Prostate gland (tissue), 2 donors: ENCODE results near the gene C19orf33. TPM values are rescaled to one million over a fixed set of nuclear protein-coding genes. Genes with fewer than 3 reads are reported as not detected.

ENCODE experiments used
- DNase-seq: peaks from one replicate; pipeline ENCODE4 v3.0.0-alpha.2; 2019; ENCODE audit warnings: low spot score
- H3K27ac ChIP-seq, 2 donors: fragments of 200-600 bp; sonication (generic); 2 replicates each; pipeline ENCODE4 v1.5.1; 2017 to 2019
- H3K27me3 ChIP-seq: fragments of 200-600 bp; sonication (generic); replicated peaks from 2 replicates; pipeline ENCODE4 v1.5.1; 2019; ENCODE audit not compliant: insufficient read depth
- H3K36me3 ChIP-seq, 2 donors: fragments of 200-600 bp; sonication (generic); 1 replicate in 1 of 2; 2 replicates in 1 of 2; pipeline versions ENCODE4 v1.5.1 to v1.8.1; 2017 to 2019
- H3K4me1 ChIP-seq: fragments of 200-600 bp; sonication (generic); replicated peaks from 2 replicates; pipeline ENCODE4 v1.5.1; 2019
- H3K4me3 ChIP-seq, 2 donors: fragments of 200-600 bp; sonication (generic); 2 replicates each; pipeline ENCODE4 v1.5.1; 2017 to 2019
- H3K9me3 ChIP-seq: fragments of 200-600 bp; sonication (generic); 2 replicates; pipeline ENCODE4 v1.5.1; 2017
- CTCF ChIP-seq, 4 experiments: fragments of 200-600 bp in 2 of 4; fragments of 450-650 bp in 2 of 4; sonication (generic) in 2 of 4; IDR thresholded peaks; 1 replicate in 3 of 4; 2 replicates in 1 of 4; pipeline ENCODE4 v1.5.1; 2016 to 2019; ENCODE audit warnings: antibody characterized with exemption in 4 of 4, mild to moderate bottlenecking in 2 of 4, moderate library complexity in 2 of 4
- POLR2A ChIP-seq: fragments of 450-650 bp; IDR thresholded peaks from one replicate; pipeline ENCODE4 v1.6.1; 2016; ENCODE audit warnings: antibody characterized with exemption, mild to moderate bottlenecking
- POLR2AphosphoS5 ChIP-seq: sonication (generic); formaldehyde crosslinking; IDR thresholded peaks from one replicate; pipeline ENCODE4 v1.6.1; 2017; ENCODE audit warnings: antibody characterized with exemption
- WGBS: methylation state at CpG from one replicate; pipeline ENCODE4 v1.1.5; 2018; 5-methylcytosine and 5-hydroxymethylcytosine counted together
- intact Hi-C: fragments of 100-400 bp; cut with DNase I; formaldehyde crosslinking; loops from one replicate; pipeline ENCODE4 v1.14.2; 2022
- total RNA-seq, 2 donors: library from RNA; depleted of rRNA; stranded (reverse); fragments of >200 nt; gene quantifications; one replicate each; pipeline ENCODE4 v1.1.0, GENCODE V29; 2016

Gene C19orf33
- total RNA-seq, 2 donors from 2014 or later = 9.7 to 15.5 TPM

- Histone ChIP-seq H3K4me3 (no peak overlapping the region), H3K4me1 (peaks cover 21% of the 10 kb centered on the region), H3K27me3 (no peaks in the 10 kb centered on the region), H3K27ac (no peak overlapping the region), H3K36me3 (no peaks in the 10 kb centered on the region), H3K9me3 (no peaks in the 10 kb centered on the region)
- 72% methylated on average over 7 of the region's 7 CpGs for WGBS
- no peak for TF ChIP-seq CTCF (IDR thresholded peaks at IDR 0.05)
- no peak for TF ChIP-seq POLR2AphosphoS5
- TF ChIP-seq POLR2A = no peak
- intact Hi-C loops = no loop called here
- no peak for DNase-seq
Measured at GRCh38 chr19:38281811-38282566, 22.1 kb upstream of the C19orf33 start.

- H3K27ac ChIP-seq = no peak overlapping the region
- intact Hi-C loops = no loop called here
Measured at GRCh38 chr19:38283271-38283670, 20.8 kb upstream of the C19orf33 start.

DNA sequence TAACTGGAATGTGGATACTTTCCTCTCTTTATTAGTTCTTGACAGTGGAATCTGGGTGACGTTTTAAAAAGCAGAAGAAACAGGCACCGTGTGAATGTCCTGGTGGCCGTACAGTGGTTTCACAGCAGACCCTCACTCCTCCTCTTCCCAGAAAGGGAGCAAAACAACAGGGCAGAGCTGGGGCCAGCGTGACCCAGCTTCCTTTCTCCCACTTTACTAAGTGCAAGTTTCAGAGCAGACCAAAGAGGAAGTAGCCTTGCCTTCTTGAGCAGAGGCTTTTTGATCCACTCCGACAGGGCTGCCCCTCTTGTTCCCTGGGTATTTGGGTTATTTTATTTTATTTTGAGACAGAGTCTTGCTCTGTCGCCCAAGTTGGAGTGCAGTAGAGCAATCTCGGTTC is 19.6 kb upstream of the C19orf33 start:
- no peak for DNase-seq
- H3K36me3 ChIP-seq = peaks cover 0 to 7% of the 10 kb centered on the region in 2 donors
- no peak overlapping the region for H3K27ac ChIP-seq
- H3K9me3 ChIP-seq = no peaks in the 10 kb centered on the region
- H3K4me1 ChIP-seq = peaks cover 4% of the 10 kb centered on the region
- intact Hi-C loops = no loop called here
- no peaks in the 10 kb centered on the region for H3K27me3 ChIP-seq
- TF ChIP-seq POLR2AphosphoS5 (no peak), POLR2A (no peak), CTCF (IDR thresholded peaks at IDR 0.05) (no peak)
- no peak overlapping the region for H3K4me3 ChIP-seq
- WGBS = 85% methylated on average over 7 of the region's 7 CpGs

More at GRCh38 chr19:38283271-38283670, 20.8 kb upstream of the C19orf33 start:
- Histone ChIP-seq H3K27me3 (no peaks in the 10 kb centered on the region), H3K9me3 (no peaks in the 10 kb centered on the region), H3K4me1 (peaks cover 10% of the 10 kb centered on the region), H3K4me3 (no peak overlapping the region), H3K36me3 (peaks cover 0 to 6% of the 10 kb centered on the region in 2 donors)
- 58% methylated on average over 8 of the region's 8 CpGs for WGBS
- TF ChIP-seq CTCF (IDR thresholded peaks at IDR 0.05) (no peak), POLR2AphosphoS5 (no peak), POLR2A (no peak)
- DNase-seq = no peak

GRCh38 chr19:38285567-38285966 is 18.5 kb upstream of the C19orf33 start:
- peaks cover 0 to 7% of the 10 kb centered on the region in 2 donors for H3K36me3 ChIP-seq
- TF ChIP-seq POLR2A (no peak), POLR2AphosphoS5 (no peak), CTCF (IDR thresholded peaks at IDR 0.05) (no peak)
- WGBS = 84% methylated on average over 5 of the region's 5 CpGs
- H3K4me3 ChIP-seq = no peak overlapping the region
- peaks cover 10% of the 10 kb centered on the region for H3K4me1 ChIP-seq
- H3K27ac ChIP-seq = no peak overlapping the region
- intact Hi-C loops = no loop called here
- no peaks in the 10 kb centered on the region for H3K9me3 ChIP-seq
- no peaks in the 10 kb centered on the region for H3K27me3 ChIP-seq
- no peak for DNase-seq

DNA sequence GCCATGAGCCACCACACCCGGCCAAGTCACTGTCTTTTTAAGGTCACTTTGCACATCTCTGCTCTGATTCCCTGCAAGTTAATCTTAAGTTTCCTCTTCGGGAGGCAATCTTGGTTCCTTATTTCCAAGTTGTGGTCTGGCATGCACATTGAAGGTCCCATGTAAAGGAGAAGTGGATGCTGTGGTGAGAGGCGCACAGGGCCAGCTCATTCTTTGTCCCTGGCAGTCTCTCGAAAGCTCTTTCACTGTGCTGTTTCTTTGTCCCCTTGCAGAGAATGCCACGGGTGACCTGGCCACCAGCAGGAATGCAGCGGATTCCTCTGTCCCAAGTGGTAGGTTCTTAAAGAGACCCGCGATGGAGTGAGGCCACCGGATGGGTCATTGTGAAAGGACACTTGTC is 16.4 kb upstream of the C19orf33 start:
- WGBS = 86% methylated on average over 9 of the region's 9 CpGs
- Histone ChIP-seq H3K4me1 (peaks cover 23% of the 10 kb centered on the region), H3K4me3 (no peak overlapping the region), H3K27ac (peak overlapping the region in 1 of 2 donors; percentile 44), H3K9me3 (no peaks in the 10 kb centered on the region), H3K36me3 (peaks cover 0 to 7% of the 10 kb centered on the region in 2 donors), H3K27me3 (no peaks in the 10 kb centered on the region)
- DNase-seq = no peak
- TF ChIP-seq POLR2A (no peak), CTCF (IDR thresholded peaks at IDR 0.05) (no peak), POLR2AphosphoS5 (no peak)
- intact Hi-C loops = no loop called here
